ENCODE data around the gene CNTN1. TPM values are rescaled to one million over a fixed set of nuclear protein-coding genes. Genes with fewer than 3 reads are reported as not detected.

The CNTN1 gene
- polyA plus RNA-seq, 1 donor (not counting 4 experiments of a cell fraction or from before 2014, with no cell fraction given), result 19.0 TPM

GRCh38 chr12:40643976-40644375 is 48.3 kb upstream of the CNTN1 start:
- no peaks in the 10 kb centered on the region for H3K27me3 ChIP-seq (ENCODE audit: control insufficient read depth, extremely low read depth, insufficient read depth, low read length)
- dilution Hi-C loops (cut with MboI; ENCODE audit: extremely low pct_ligation_motif_present, low sequenced_read_pairs), result no loop called here

GRCh38 chr12:40644708-40645107 is 47.5 kb upstream of the CNTN1 start:
- H4K20me1 ChIP-seq (ENCODE audit: control insufficient read depth, extremely low read depth, insufficient read depth, low read length), result no peaks in the 10 kb centered on the region
- dilution Hi-C loops (cut with MboI; ENCODE audit: extremely low pct_ligation_motif_present, low sequenced_read_pairs), result no loop called here
- H3K36me3 ChIP-seq (ENCODE audit: control insufficient read depth in 2 of 2, extremely low read depth in 1 of 2, insufficient read depth in 2 of 2, low read length in 2 of 2), result no peaks in the 10 kb centered on the region
- H3K27me3 ChIP-seq (ENCODE audit: control insufficient read depth, extremely low read depth, insufficient read depth, low read length), result no peaks in the 10 kb centered on the region
- H3K9ac ChIP-seq (ENCODE audit: control insufficient read depth, extremely low read depth, insufficient read depth, low read length), result no peak overlapping the region
- H3K27ac ChIP-seq (ENCODE audit: control insufficient read depth, insufficient read depth, low read length), result no peak overlapping the region
- H3K79me2 ChIP-seq (ENCODE audit: control insufficient read depth, insufficient read depth, low read length), result no peaks in the 10 kb centered on the region
- no peak overlapping the region for H2AFZ ChIP-seq (ENCODE audit: control insufficient read depth, low read length)
- no peak for FAIRE-seq
- H3K9me3 ChIP-seq (ENCODE audit: control insufficient read depth, low read depth, low read length), result no peaks in the 10 kb centered on the region
- H3K4me3 ChIP-seq (ENCODE audit: control insufficient read depth in 2 of 3, extremely low read depth in 1 of 3, insufficient read depth in 2 of 3, low read depth in 1 of 3, low read length in 3 of 3), result no peak overlapping the region
- no peaks in the 10 kb centered on the region for H3K9me1 ChIP-seq (ENCODE audit: control insufficient read depth, extremely low read depth, insufficient read depth, low read length)
- H3K4me2 ChIP-seq (ENCODE audit: control insufficient read depth, extremely low read depth, insufficient read depth, low read depth, low read length), result no peak overlapping the region
- DNase-seq (ENCODE audit: low read depth, low spot score), result no peak
- peaks cover 8% of the 10 kb centered on the region for H3K4me1 ChIP-seq (ENCODE audit: control insufficient read depth, extremely low read depth, insufficient read depth, low read length)
- TF ChIP-seq EZH2 (IDR thresholded peaks at IDR 0.05; ENCODE audit: low read length), result no peak
- TF ChIP-seq, protein P1, sequence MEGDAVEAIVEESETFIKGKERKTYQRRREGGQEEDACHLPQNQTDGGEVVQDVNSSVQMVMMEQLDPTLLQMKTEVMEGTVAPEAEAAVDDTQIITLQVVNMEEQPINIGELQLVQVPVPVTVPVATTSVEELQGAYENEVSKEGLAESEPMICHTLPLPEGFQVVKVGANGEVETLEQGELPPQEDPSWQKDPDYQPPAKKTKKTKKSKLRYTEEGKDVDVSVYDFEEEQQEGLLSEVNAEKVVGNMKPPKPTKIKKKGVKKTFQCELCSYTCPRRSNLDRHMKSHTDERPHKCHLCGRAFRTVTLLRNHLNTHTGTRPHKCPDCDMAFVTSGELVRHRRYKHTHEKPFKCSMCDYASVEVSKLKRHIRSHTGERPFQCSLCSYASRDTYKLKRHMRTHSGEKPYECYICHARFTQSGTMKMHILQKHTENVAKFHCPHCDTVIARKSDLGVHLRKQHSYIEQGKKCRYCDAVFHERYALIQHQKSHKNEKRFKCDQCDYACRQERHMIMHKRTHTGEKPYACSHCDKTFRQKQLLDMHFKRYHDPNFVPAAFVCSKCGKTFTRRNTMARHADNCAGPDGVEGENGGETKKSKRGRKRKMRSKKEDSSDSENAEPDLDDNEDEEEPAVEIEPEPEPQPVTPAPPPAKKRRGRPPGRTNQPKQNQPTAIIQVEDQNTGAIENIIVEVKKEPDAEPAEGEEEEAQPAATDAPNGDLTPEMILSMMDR (optimal IDR thresholded peaks at IDR 0.05 in 1 of 3, IDR thresholded peaks at IDR 0.05 in 1 of 3, conservative IDR thresholded peaks at IDR 0.05 in 1 of 3; ENCODE audit: extremely low read depth in 1 of 3, insufficient read depth in 2 of 3, low read length in 3 of 3), result no peak

More at GRCh38 chr12:40643976-40644375, 48.3 kb upstream of the CNTN1 start:
- FAIRE-seq (no peak), DNase-seq (ENCODE audit: low read depth, low spot score) (no peak)
- Histone ChIP-seq H4K20me1 (ENCODE audit: control insufficient read depth, extremely low read depth, insufficient read depth, low read length) (no peaks in the 10 kb centered on the region), H3K79me2 (ENCODE audit: control insufficient read depth, insufficient read depth, low read length) (no peaks in the 10 kb centered on the region), H3K27ac (ENCODE audit: control insufficient read depth, insufficient read depth, low read length) (no peak overlapping the region), H3K4me2 (ENCODE audit: control insufficient read depth, extremely low read depth, insufficient read depth, low read depth, low read length) (no peak overlapping the region), H3K4me3 (ENCODE audit: control insufficient read depth in 2 of 3, extremely low read depth in 1 of 3, insufficient read depth in 2 of 3, low read depth in 1 of 3, low read length in 3 of 3) (no peak overlapping the region), H3K36me3 (ENCODE audit: control insufficient read depth in 2 of 2, extremely low read depth in 1 of 2, insufficient read depth in 2 of 2, low read length in 2 of 2) (no peaks in the 10 kb centered on the region), H3K9me1 (ENCODE audit: control insufficient read depth, extremely low read depth, insufficient read depth, low read length) (no peaks in the 10 kb centered on the region), H2AFZ (ENCODE audit: control insufficient read depth, low read length) (no peak overlapping the region), H3K9ac (ENCODE audit: control insufficient read depth, extremely low read depth, insufficient read depth, low read length) (no peak overlapping the region), H3K4me1 (ENCODE audit: control insufficient read depth, extremely low read depth, insufficient read depth, low read length) (peaks cover 8% of the 10 kb centered on the region), H3K9me3 (ENCODE audit: control insufficient read depth, low read depth, low read length) (no peaks in the 10 kb centered on the region)
- TF ChIP-seq, protein P1 (optimal IDR thresholded peaks at IDR 0.05 in 1 of 3, IDR thresholded peaks at IDR 0.05 in 1 of 3, conservative IDR thresholded peaks at IDR 0.05 in 1 of 3; ENCODE audit: extremely low read depth in 1 of 3, insufficient read depth in 2 of 3, low read length in 3 of 3), result no peak
- no peak for TF ChIP-seq EZH2 (IDR thresholded peaks at IDR 0.05; ENCODE audit: low read length)

Measured in keratinocyte (primary cell).